ENCODE measurements around the gene NFATC1.

The NFATC1 gene

DNA sequence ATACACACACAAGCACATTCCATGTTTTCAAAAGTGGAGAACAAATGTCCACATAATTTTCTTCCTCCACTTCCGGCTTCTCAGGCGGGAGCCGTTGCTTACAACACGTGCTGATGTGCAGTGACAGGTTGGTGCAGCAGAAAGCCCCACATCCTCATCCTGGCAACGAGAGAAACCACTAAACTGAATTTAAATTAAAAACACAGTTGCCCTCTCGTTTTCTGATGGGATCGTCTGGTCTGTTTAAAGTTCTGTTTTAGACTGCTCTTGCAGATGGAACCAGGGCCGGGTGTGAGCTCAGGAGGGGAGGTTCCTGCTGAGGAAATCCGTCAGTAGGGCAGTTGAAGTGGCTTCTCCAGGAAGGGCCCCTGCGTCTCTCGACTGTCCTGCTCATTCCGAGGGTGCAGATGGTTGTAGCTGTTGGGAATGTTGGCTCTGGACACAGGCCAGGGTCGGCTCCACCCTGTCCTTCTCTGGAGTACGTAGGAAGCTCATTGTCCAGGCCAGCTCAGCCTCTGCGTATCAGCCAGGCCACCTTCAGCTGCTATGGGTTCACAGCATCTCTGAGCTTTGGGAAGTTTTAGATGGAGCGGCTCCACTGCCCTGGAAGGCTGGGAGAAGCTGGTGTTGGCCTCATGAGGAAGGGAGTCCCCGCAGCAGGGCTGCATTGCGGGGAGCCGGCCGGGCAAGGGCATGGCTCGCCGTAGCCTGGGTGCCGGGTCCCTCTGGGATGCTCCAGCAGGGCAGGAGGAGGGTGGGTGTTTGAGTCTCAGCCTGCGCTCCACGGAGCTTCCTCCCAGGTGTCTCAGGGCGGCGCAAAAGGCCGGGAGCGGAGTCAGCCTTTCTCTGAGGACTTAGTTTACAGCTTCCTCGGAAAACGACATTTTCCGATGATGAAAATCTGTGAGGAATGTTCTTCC is 58.3 kb downstream of the NFATC1 start:
- ATAC-seq (ENCODE audit: low read depth) (no peak), DNase-seq (ENCODE audit: low spot score) (no peak)
- Histone ChIP-seq H3K36me3 (ENCODE audit: low read depth) (no peaks in the 10 kb centered on the region), H3K4me1 (ENCODE audit: insufficient read depth, poor library complexity, severe bottlenecking) (peaks cover 4% of the 10 kb centered on the region), H3K27ac (ENCODE audit: poor library complexity, severe bottlenecking) (no peak overlapping the region), H3K4me3 (ENCODE audit: severe bottlenecking) (no peak overlapping the region), H3K27me3 (ENCODE audit: insufficient read depth, poor library complexity, severe bottlenecking) (no peaks in the 10 kb centered on the region), H3K9me3 (ENCODE audit: severe bottlenecking) (no peaks in the 10 kb centered on the region)
- TF ChIP-seq, protein P1, sequence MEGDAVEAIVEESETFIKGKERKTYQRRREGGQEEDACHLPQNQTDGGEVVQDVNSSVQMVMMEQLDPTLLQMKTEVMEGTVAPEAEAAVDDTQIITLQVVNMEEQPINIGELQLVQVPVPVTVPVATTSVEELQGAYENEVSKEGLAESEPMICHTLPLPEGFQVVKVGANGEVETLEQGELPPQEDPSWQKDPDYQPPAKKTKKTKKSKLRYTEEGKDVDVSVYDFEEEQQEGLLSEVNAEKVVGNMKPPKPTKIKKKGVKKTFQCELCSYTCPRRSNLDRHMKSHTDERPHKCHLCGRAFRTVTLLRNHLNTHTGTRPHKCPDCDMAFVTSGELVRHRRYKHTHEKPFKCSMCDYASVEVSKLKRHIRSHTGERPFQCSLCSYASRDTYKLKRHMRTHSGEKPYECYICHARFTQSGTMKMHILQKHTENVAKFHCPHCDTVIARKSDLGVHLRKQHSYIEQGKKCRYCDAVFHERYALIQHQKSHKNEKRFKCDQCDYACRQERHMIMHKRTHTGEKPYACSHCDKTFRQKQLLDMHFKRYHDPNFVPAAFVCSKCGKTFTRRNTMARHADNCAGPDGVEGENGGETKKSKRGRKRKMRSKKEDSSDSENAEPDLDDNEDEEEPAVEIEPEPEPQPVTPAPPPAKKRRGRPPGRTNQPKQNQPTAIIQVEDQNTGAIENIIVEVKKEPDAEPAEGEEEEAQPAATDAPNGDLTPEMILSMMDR (IDR thresholded peaks at IDR 0.05; ENCODE audit: poor library complexity, severe bottlenecking) = no peak

DNA sequence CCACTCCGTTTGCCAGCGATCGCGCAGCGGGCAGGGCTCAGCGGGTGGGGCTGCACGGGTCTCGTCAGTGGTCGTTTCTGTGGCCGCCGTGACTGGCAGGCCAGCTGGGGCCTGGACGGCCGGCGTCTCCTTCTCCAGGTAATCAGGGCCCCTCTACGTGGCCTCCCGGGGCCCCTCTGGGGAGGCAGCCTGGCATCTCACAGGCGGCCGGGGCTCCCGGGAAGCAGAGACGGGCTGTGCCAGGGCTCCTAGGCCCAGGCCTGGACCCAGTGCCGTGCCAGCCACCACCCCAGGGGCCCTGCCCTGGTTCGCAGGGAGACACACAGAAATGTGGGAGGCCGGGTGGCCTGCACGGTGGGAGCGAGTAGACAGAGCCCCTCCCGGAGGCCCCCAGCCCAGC is 59.5 kb downstream of the NFATC1 start:
- ATAC-seq (ENCODE audit: low read depth) (no peak), DNase-seq (ENCODE audit: low spot score) (no peak)
- Histone ChIP-seq H3K27ac (ENCODE audit: poor library complexity, severe bottlenecking) (no peak overlapping the region), H3K4me3 (ENCODE audit: severe bottlenecking) (no peak overlapping the region), H3K9me3 (ENCODE audit: severe bottlenecking) (no peaks in the 10 kb centered on the region), H3K27me3 (ENCODE audit: insufficient read depth, poor library complexity, severe bottlenecking) (no peaks in the 10 kb centered on the region), H3K36me3 (ENCODE audit: low read depth) (no peaks in the 10 kb centered on the region), H3K4me1 (ENCODE audit: insufficient read depth, poor library complexity, severe bottlenecking) (peaks cover 4% of the 10 kb centered on the region)
- TF ChIP-seq, protein P1 (IDR thresholded peaks at IDR 0.05; ENCODE audit: poor library complexity, severe bottlenecking) = no peak

GRCh38 chr18:79456105-79456980 is 60.6 kb downstream of the NFATC1 start:
- no peaks in the 10 kb centered on the region for H3K9me3 ChIP-seq (ENCODE audit: severe bottlenecking)
- ATAC-seq (ENCODE audit: low read depth) = no peak
- H3K36me3 ChIP-seq (ENCODE audit: low read depth) = no peaks in the 10 kb centered on the region
- H3K4me1 ChIP-seq (ENCODE audit: insufficient read depth, poor library complexity, severe bottlenecking) = peaks cover 4% of the 10 kb centered on the region
- no peak overlapping the region for H3K4me3 ChIP-seq (ENCODE audit: severe bottlenecking)
- TF ChIP-seq, protein P1 (IDR thresholded peaks at IDR 0.05; ENCODE audit: poor library complexity, severe bottlenecking) = no peak
- no peak for DNase-seq (ENCODE audit: low spot score)
- H3K27me3 ChIP-seq (ENCODE audit: insufficient read depth, poor library complexity, severe bottlenecking) = no peaks in the 10 kb centered on the region
- no peak overlapping the region for H3K27ac ChIP-seq (ENCODE audit: poor library complexity, severe bottlenecking)

GRCh38 chr18:79457239-79457638 is 61.5 kb downstream of the NFATC1 start:
- ATAC-seq (ENCODE audit: low read depth) = no peak
- H3K27ac ChIP-seq (ENCODE audit: poor library complexity, severe bottlenecking) = no peak overlapping the region
- no peaks in the 10 kb centered on the region for H3K9me3 ChIP-seq (ENCODE audit: severe bottlenecking)
- H3K4me1 ChIP-seq (ENCODE audit: insufficient read depth, poor library complexity, severe bottlenecking) = peaks cover 4% of the 10 kb centered on the region
- no peaks in the 10 kb centered on the region for H3K36me3 ChIP-seq (ENCODE audit: low read depth)
- TF ChIP-seq, protein P1 (IDR thresholded peaks at IDR 0.05; ENCODE audit: poor library complexity, severe bottlenecking) = no peak
- no peak for DNase-seq (ENCODE audit: low spot score)
- H3K27me3 ChIP-seq (ENCODE audit: insufficient read depth, poor library complexity, severe bottlenecking) = no peaks in the 10 kb centered on the region
- no peak overlapping the region for H3K4me3 ChIP-seq (ENCODE audit: severe bottlenecking)
